Posterior cingulate gyrus (tissue), 11 donors: ENCODE data around the gene OR10T2.
"Not testable (repeated sequence)": the region's sequence is repeated elsewhere in the genome, so short reads cannot be mapped to it uniquely, and the experiment has no call there.

Source experiments
- DNase-seq, 10 donors: peaks; one replicate each; pipeline versions ENCODE4 v3.0.0 to v3.0.0-alpha.2; 2020 to 2021; ENCODE audit warnings: mixed read lengths in 3 of 10
- intact Hi-C: fragments of 100-400 bp; cut with DNase I; formaldehyde crosslinking; loops from one replicate; pipeline ENCODE4 v1.15.1; 2023

Gene OR10T2, protein sequence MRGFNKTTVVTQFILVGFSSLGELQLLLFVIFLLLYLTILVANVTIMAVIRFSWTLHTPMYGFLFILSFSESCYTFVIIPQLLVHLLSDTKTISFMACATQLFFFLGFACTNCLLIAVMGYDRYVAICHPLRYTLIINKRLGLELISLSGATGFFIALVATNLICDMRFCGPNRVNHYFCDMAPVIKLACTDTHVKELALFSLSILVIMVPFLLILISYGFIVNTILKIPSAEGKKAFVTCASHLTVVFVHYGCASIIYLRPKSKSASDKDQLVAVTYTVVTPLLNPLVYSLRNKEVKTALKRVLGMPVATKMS

DNA sequence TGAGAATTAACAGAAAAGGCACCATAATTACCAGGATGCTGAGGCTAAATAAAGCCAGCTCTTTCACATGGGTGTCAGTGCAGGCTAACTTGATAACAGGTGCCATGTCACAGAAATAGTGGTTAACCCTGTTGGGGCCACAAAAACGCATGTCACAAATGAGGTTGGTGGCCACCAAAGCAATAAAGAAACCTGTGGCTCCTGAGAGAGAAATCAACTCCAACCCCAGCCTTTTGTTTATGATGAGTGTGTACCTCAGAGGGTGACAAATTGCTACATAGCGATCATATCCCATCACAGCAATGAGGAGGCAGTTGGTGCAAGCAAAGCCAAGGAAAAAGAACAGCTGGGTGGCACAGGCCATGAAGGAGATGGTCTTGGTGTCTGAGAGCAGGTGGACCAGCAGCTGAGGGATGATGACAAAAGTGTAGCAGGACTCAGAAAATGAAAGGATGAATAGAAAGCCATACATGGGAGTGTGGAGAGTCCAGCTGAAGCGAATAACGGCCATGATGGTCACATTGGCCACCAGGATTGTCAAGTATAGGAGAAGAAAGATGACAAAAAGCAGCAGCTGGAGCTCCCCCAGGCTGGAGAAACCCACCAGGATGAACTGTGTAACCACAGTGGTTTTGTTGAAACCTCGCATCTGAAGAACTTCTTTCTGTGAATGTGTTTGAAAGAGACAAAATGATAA, at the start of gene OR10T2:
Gene OR10T2 (minus strand): TSS at position 649 of the 697 bp plus-strand sequence. CDS start 0 bp downstream, at position 649.
- intact Hi-C loops = no loop called here
- no peak for DNase-seq

DNA sequence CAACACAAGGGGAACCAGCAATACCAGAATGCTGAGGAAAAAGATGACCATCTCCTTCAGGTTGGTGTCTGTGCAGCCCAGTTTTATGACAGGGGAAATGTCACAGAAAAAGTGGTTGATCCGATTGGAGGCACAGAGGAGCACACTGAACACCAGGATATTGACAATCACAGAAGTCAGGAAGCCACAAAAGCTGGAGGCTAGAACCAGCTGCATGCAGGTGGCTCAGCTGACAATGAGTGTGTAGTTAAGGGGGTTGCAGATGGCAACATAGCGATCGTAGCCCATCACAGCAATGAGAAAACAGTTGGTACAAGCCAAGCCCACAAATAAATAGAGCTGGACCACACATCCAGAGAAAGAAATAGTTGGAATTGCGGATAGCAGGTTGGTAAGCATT, 46.1 kb upstream of the OR10T2 start:
- DNase-seq = no peak
- intact Hi-C loops = no loop called here

DNA sequence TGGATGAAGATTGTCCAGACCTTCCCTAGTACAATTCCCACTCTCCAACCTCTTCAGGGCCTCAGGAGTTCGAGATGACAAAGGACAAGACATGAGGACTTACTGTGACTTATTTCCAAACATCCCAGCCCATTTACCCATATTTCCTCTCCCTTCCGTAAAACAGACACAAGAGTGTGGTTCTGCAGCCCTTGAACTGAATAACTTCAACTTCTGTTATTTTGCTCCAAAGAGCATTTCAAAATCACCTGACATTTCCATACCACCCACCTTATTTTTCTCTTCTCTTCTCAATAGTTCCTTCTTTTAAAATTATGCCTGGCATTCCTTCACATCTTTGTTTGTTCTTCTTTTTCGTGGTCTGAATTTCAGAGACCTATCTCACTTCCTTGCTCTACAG, 35.5 kb upstream of the OR10T2 start:
- no peak for DNase-seq
- intact Hi-C loops = no loop called here

DNA sequence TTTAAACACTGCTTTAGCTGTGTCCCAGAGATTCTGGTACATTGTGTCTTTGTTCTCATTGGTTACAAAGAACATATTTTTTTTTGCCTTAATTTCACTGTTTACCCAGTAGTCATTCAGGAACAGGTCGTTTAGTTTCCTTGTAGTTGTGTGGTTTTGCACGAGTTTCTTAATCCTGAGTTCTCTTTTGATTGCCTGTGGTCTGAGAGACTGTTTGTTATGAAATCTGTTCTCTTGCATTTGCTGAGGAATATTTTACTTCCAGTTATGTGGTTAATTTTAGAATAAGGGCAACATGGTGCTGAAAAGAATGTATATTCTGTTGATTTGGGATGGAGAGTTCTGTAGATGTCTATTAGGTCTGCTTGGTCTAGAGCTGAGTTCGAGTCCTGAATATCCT, 30.9 kb upstream of the OR10T2 start:
- not testable (repeated sequence) for DNase-seq

DNA sequence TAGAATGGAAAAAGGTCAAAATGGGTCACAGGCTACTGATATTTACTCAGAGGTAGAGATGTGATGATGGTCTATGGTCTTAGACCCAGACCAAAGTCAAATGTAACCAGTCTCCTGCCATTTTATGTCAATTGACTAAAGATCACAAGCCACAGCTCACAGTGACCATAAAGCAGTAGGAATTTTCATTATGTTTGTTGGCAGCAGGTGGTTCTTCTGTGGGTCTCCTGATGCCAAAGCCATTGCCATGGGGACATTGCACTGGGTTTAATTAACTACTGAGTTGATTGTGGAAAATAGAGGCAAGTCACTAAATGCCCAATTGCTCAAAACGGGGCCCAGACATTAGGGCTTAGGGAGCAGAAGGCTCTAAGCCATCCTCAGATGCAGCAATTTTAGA, 26.9 kb upstream of the OR10T2 start, which contains the start of gene OR10K2:
Gene OR10K2 (minus strand): TSS at position 101 of the 400 bp plus-strand sequence. CDS start 5,371 bp downstream, outside the sequence.
- intact Hi-C loops = no loop called here
- no peak for DNase-seq

More for the DNA sequence above, 30.9 kb upstream of the OR10T2 start:
- intact Hi-C loops = not testable (repeated sequence)

DNA sequence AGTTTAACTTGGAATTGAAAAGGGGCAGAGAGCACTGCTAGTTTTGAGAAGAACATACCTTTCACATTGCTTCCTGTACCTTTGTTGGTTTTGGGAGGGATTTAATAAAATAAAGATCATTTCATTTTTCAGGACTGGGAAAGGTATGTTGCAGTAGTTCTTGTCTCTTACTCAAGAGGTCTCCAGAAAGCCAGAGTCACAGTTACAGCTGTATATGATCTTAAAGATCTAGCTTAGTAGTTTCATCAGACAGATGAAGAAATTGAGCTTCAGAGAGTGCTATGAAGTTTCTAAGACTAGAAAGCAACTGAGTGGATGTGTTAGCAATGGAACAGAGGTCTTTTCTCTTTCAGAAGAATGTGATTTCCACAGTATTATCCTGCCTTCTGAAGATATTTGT, 25.8 kb upstream of the OR10T2 start:
- no peak for DNase-seq

DNA sequence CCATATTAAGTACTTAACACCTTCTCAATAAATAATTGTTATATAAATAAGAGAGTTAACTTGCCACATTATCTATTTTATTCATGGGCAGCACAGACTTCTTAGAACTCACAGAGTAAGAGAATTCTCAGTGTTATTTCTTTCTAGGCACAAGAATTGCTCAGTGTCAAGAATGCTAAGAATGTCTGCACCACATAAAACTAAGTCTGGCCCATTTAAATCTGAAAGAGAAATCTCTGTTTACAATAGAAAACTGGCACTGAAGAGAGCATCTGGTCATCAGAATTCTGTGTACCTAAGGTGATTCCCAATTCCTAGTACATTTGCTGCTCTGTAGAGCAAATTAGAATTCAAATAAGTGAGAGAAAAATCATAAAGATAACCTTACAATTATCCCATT, 22.9 kb upstream of the OR10T2 start:
- no peak for DNase-seq
- intact Hi-C loops = no loop called here

More for the DNA sequence above, 25.8 kb upstream of the OR10T2 start:
- intact Hi-C loops = no loop called here

DNA sequence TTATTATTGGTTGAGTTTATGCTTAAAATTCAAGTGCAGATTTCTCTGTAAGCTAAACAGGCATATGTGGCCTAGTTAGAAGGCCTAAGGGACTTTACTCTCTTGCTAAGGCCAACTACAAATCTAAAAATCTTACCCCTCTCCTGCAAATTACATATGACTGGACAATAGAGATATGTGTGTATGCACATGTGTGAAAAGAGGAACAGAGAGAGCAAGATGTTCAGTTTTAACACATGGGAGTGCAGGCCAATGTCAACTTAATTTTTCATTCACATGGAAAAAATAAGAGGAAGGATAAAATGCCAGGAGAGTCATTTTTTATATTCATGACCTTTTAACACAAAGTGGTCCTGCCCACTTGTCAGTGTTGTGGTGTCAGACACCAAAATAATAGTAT, 18.3 kb upstream of the OR10T2 start:
- no peak for DNase-seq
- intact Hi-C loops = no loop called here

DNA sequence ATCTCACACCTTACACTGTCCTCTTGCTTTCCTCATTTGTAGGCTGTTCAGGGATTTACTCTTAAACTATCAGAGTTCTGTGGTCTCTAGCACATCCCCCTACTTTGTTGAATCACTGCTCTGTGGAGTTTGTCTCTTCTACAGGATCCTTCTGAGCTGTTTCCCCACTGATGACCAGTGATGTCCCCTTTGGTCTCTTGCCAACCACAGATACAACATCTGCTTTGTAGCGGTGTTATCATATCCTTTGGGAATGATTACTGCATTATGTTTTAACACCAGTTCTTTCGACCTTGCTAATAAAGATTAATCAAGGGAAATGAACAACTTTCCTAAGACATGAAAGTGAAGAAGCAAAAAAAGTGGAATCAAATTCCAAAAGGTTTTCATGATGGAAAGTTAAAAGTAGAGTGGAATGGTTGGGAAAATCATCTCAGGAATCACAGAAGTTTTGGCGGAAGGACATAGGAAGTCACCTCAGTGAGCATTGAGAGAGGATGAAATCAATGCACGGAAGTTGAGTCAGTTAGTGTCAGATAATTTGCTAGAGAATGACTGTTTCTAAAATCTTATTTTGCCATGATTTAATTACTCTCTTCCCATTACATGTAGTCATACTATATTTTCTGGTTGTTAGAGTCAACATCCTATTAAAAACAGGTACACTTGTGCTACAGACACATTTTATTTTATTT, 15.5 kb upstream of the OR10T2 start:
- intact Hi-C loops = no loop called here
- DNase-seq = no peak

DNA sequence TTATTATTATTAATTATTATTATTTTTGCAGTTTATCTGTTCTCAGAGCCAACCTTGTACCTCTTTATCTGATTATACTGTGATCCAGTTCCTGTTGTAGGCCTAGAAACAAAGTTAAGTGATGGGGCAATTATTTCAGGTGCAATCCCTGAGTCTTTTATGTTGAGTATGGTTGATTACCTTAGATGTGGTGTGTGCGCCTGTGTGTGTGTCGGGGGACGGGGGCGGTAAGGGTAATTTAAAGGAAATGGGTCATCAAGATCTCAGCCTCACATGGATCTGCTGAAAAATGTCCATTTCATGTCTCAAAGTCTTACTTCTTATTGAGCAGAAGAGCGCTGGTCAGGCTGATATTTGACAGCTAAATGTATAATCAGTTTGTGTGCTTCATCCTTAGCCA, 7.8 kb upstream of the OR10T2 start:
- intact Hi-C loops = no loop called here
- DNase-seq = no peak

DNA sequence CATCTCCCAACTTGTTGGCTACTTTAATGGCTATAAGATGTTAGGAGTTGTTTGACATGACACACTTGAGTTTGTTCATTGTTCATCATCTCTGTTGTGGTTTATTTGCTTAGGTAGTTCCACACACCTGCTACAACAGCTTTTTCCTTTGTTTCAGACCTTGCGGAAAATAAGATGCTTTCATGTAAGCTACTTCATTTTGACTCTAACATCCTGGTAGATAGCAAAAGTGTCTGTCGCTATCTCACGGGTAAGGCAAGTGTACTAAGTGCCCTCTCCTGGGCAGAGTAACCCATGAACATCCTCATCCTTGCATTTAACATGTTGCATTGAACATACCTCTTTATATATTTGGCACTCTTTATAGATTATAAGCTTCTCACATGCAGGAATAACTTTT, 1.6 kb upstream of the OR10T2 start:
- intact Hi-C loops = no loop called here

DNA sequence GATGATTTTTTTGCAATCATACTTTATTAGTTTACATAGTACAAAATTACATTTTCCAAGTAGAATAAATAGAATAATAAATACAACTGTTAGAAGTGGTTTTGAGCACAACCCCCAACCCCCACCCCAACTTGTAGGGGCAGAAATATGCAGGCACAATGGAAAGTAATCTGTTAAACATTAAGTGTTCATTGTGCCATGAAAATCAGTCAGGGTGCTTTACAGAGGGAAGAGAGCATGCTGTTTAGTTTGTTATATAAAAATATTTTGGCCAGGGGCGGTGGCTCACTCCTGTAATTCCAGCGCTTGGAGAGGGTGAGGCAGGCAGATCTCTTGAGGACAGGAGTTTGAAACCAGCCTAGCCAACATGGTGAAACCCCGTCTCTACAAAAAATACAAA, 2.6 kb downstream of the OR10T2 start:
- DNase-seq = no peak
- intact Hi-C loops = no loop called here

More for the DNA sequence above, 1.6 kb upstream of the OR10T2 start:
- no peak for DNase-seq

DNA sequence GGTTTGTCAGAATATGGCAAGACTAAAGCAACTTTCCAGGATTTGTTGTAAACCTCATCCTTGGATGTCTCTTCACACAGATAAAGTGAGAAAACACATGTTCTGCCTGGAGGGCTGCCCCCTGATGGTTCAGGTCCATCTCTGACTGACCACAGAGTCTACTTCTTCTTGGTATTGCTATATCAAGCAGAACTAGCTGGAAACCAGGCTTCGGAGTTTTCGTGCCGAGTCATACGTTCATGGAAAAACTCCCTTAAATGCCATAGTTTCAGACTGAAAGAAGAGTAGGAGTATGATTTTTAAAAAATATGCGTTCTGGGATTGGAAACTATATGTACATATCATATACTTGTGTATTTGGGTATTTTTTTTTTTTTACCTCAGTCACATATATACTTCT, 5.8 kb downstream of the OR10T2 start:
- intact Hi-C loops = no loop called here

DNA sequence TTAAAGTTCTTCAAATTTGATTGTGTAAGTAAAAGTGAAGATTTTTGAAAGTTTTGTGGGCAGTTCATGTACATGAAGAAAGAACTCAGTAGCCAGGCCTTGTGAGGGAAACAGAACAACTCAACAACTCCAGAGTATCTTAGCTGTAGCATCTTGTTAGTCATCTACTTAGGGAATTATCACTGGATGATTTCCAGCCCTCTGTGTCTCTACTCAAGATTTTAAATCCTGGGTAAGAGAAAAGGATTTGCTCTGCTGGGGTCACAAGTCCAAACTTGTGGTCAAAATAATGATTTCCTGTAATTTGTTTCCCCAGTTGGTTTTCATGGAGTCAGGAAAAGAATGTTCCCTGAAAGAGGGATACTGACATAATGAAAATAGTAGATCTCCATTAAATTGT, 8.2 kb downstream of the OR10T2 start:
- no peak for DNase-seq

More for the DNA sequence above, 5.8 kb downstream of the OR10T2 start:
- no peak for DNase-seq

DNA sequence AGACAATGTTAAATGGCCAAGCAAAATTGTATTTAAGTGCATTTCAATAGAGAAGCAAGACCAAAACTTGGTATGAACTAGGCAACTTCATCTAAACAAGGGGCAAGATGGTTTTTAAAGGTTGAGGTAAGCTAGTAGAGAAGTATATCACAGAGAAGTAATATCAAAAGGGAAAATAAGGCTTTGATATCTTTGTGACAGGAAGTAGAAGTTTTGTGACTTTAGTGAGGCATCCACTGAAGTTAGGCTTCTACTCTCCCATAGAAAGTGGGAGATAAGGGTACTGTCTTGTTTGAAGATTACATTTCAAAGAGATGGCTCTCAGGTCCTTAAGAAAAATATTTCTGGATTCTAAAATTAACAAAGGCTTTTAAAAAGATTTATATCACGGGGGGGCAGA, 8.9 kb downstream of the OR10T2 start:
- no peak for DNase-seq
- intact Hi-C loops = no loop called here

More for the DNA sequence above, 8.2 kb downstream of the OR10T2 start:
- intact Hi-C loops = no loop called here

DNA sequence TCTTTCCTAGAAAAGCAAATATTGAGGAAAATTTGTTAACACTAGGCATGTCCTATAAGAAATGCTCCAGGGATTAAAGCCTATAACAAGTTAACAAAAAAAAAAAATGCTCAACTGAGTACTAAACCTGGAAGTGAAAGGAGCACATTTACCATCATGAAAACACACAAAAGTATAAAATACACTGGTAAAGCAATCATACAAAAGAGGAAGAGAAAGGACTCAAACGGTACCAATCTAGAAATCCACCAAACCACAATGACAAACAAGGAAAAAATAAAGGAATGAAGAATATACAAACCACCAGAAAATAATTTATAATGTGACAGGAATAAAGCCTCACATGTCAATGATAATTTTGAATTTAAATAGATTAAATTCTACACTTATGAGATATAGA, 24.4 kb downstream of the OR10T2 start:
- intact Hi-C loops = no loop called here
- no peak for DNase-seq

DNA sequence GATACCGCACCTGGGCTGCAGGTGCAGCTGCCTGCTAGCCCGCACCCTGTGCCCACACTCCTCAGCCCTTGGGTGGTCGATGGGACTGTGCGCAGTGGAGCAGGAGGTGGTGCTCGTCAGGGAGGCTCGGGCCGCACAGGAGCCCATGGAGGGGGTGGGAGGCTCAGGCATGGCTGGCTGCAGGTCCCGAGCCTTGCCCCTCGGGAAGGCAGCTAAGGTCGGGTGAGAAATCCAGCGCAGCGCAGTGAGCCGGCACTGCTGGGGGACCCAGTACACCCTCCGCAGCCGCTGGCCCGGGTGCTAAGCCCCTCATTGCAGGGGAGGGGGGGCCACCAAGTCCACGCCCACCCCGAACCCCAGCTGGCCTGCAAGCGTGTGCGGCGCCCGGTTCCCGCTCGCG, 25.2 kb downstream of the OR10T2 start:
- peak in 2 of 10 donors; percentile 46 to 66 for DNase-seq
- intact Hi-C loops = not testable (repeated sequence)

DNA sequence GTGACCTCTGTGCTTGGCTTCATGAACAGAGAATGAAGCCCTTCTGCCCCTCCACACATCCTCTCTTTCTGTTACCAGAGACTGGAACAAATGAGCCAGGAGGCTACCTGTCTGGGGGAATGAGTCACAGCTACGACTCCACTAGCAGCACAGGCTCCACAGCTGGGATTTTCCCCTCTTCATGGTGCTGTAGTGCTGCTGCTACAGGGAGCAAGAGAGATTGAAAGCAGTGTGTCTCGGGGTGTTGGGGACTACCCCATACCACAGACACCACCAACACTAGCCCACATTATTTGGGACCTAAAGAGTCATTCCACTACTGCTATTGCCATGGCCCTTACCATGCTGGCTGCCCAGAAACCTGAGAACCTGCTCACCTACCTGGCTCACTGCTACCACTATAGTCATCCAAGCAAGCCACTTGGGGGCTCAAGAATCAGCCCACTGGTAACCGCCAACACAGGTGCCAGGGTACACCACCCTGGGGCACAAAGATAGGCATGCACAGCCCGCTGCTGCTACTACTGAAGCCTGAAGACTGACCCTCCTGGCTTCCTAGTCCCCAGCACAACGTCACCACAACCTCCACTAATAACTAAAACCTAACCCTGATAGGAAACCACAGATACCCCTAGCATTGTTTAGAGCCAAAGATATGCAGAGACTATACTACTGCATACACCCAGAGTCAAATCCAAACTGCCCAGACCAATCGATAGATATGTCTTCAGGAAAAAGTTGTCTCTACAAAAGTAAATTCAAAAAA, 27.9 kb downstream of the OR10T2 start:
- intact Hi-C loops = no loop called here
- DNase-seq = no peak

DNA sequence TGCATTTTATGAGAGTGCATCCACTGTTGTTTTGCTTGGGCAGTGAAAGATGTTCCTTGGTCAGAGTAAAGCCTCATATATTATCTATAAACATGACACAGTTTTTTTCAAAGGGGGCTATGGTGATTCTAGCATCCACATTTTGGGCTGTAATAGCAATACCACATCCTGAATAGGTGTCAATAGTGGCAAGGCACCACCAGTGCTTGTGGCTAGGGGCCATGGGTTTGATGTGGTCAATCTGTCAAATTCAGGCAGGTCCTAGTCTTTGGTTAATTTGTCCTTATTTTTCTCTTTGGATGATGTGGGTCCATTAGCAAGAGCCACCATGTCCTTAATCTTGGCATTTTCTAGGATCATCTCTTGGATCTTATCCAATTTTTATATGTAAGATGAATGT, 32.5 kb downstream of the OR10T2 start:
- no peak for DNase-seq
- intact Hi-C loops = no loop called here

DNA sequence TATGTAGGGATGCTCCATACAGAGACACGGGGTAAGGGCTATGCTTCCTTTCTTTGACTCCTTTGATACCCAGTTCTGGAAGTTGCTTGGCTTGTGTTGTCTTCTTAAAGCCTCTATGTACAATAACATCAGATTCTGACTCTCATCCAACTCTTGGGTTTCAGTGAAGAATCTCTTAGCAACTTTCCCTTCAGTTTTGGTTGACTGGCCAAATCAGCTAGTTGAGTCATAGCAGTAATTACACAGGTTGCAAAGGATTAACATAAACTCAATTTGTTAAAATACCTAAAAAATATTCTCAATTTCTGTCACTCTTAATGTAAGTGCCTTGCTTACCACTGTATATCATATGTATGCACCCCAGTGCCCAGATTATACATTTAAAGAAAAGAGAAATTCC, 36.3 kb downstream of the OR10T2 start:
- no peak for DNase-seq
- intact Hi-C loops = no loop called here

DNA sequence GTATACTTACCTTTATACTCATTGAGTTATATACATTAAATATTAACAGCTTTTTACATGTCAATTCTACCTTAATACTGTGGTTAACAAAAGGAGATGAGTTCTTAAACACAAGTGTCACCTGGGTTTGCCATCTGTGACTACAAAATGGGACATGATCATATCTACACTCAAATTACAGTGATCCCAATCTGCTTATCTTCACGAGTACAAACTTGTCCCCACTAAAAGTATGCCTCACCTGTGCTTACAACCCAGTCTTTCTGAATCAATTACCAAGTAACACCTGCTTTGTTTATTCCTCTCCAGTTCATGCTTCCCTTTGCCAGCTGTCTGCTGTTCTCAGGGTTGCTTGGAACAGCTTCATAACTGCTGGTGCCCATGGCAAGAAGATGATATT, 36.8 kb downstream of the OR10T2 start:
- intact Hi-C loops = no loop called here
- no peak for DNase-seq
